Liver (tissue), 3 donors: ENCODE data around the gene ARHGAP32.

Experiments
- EGR1 ChIP-seq, 2 donors: IDR thresholded peaks; 2 replicates each; pipeline ENCODE4 v1.6.1; 2016 to 2018; ENCODE audit warnings: antibody characterized with exemption in 2 of 2, low read depth in 2 of 2
- FOXA1 ChIP-seq: IDR thresholded peaks from 2 replicates; pipeline ENCODE4 v1.6.1; 2016; ENCODE audit warnings: antibody characterized with exemption
- FOXA2 ChIP-seq: IDR thresholded peaks from 2 replicates; pipeline ENCODE4 v1.6.1; 2016; ENCODE audit warnings: antibody characterized with exemption
- GABPA ChIP-seq, 2 donors: IDR thresholded peaks in 1 of 2; conservative IDR thresholded peaks in 1 of 2; 2 replicates each; pipeline ENCODE4 v1.6.1; 2016; ENCODE audit warnings: antibody characterized with exemption in 2 of 2, mild to moderate bottlenecking in 1 of 2, moderate library complexity in 1 of 2
- RAD21 ChIP-seq, 2 donors: IDR thresholded peaks; 2 replicates each; pipeline ENCODE4 v1.6.1; 2016; ENCODE audit warnings: antibody characterized with exemption in 2 of 2, mild to moderate bottlenecking in 2 of 2
- RXRA ChIP-seq, 2 donors: IDR thresholded peaks; 2 replicates each; pipeline ENCODE4 v1.6.1; 2017 to 2018; ENCODE audit warnings: antibody characterized with exemption in 2 of 2, mild to moderate bottlenecking in 1 of 2
- SP1 ChIP-seq: IDR thresholded peaks from 2 replicates; pipeline ENCODE4 v1.6.1; 2018; ENCODE audit warnings: antibody characterized with exemption, mild to moderate bottlenecking
- TAF1 ChIP-seq: conservative IDR thresholded peaks from 2 replicates; pipeline ENCODE4 v1.6.1; 2016; ENCODE audit warnings: antibody characterized with exemption, mild to moderate bottlenecking
- YY1 ChIP-seq: IDR thresholded peaks from 2 replicates; pipeline ENCODE4 v1.6.1; 2016; ENCODE audit warnings: antibody characterized with exemption, mild to moderate bottlenecking
- TF ChIP-seq, protein P1 (sequence below): IDR thresholded peaks from 2 replicates; pipeline ENCODE4 v1.6.1; 2016; ENCODE audit warnings: antibody characterized with exemption, mild to moderate bottlenecking
- TF ChIP-seq, protein P2 (sequence below): fragments of 150-350 bp; IDR thresholded peaks from 2 replicates; pipeline ENCODE4 v1.5.1; 2017; ENCODE audit warnings: improper control_type of control experiment, low read depth, low read length; ENCODE audit not compliant: missing input control
- TF ChIP-seq, protein P3 (sequence below): IDR thresholded peaks from 2 replicates; pipeline ENCODE4 v1.6.1; 2016; ENCODE audit warnings: antibody characterized with exemption
- TF ChIP-seq, protein P4 (sequence below): IDR thresholded peaks from 2 replicates; pipeline ENCODE4 v1.6.1; 2016; ENCODE audit warnings: antibody characterized with exemption
- TF ChIP-seq, protein P5 (sequence below): IDR thresholded peaks from 2 replicates; pipeline ENCODE4 v1.6.1; 2016; ENCODE audit warnings: antibody characterized with exemption
- donor health status: healthy.
- donor health status: healthy.

DNA sequence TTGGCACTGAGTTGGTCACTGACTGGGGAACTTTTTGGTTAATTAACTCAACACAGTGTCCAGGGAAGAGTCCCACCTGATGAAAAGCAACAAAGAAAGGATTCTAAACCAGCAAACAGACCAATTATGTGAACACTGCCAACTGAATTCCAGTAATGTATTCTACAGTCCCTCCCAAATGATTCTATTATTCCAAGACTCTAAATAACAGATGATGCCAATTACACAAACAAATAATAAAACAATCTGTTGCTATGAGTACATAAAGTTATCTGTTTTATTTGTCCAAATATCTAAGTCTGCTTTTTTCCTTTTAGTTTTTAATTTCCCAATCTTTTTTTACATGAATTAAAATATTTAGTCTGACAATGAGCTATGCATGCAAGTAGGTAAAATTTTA lies 151.2 kb downstream of the ARHGAP32 start:
- TF ChIP-seq, protein P1, sequence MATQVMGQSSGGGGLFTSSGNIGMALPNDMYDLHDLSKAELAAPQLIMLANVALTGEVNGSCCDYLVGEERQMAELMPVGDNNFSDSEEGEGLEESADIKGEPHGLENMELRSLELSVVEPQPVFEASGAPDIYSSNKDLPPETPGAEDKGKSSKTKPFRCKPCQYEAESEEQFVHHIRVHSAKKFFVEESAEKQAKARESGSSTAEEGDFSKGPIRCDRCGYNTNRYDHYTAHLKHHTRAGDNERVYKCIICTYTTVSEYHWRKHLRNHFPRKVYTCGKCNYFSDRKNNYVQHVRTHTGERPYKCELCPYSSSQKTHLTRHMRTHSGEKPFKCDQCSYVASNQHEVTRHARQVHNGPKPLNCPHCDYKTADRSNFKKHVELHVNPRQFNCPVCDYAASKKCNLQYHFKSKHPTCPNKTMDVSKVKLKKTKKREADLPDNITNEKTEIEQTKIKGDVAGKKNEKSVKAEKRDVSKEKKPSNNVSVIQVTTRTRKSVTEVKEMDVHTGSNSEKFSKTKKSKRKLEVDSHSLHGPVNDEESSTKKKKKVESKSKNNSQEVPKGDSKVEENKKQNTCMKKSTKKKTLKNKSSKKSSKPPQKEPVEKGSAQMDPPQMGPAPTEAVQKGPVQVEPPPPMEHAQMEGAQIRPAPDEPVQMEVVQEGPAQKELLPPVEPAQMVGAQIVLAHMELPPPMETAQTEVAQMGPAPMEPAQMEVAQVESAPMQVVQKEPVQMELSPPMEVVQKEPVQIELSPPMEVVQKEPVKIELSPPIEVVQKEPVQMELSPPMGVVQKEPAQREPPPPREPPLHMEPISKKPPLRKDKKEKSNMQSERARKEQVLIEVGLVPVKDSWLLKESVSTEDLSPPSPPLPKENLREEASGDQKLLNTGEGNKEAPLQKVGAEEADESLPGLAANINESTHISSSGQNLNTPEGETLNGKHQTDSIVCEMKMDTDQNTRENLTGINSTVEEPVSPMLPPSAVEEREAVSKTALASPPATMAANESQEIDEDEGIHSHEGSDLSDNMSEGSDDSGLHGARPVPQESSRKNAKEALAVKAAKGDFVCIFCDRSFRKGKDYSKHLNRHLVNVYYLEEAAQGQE = no peak
- TF ChIP-seq, protein P2, sequence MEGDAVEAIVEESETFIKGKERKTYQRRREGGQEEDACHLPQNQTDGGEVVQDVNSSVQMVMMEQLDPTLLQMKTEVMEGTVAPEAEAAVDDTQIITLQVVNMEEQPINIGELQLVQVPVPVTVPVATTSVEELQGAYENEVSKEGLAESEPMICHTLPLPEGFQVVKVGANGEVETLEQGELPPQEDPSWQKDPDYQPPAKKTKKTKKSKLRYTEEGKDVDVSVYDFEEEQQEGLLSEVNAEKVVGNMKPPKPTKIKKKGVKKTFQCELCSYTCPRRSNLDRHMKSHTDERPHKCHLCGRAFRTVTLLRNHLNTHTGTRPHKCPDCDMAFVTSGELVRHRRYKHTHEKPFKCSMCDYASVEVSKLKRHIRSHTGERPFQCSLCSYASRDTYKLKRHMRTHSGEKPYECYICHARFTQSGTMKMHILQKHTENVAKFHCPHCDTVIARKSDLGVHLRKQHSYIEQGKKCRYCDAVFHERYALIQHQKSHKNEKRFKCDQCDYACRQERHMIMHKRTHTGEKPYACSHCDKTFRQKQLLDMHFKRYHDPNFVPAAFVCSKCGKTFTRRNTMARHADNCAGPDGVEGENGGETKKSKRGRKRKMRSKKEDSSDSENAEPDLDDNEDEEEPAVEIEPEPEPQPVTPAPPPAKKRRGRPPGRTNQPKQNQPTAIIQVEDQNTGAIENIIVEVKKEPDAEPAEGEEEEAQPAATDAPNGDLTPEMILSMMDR = no peak
- TF ChIP-seq, protein P3, sequence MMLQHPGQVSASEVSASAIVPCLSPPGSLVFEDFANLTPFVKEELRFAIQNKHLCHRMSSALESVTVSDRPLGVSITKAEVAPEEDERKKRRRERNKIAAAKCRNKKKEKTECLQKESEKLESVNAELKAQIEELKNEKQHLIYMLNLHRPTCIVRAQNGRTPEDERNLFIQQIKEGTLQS = no peak
- TF ChIP-seq RAD21 (IDR thresholded peaks at IDR 0.05) = no peak
- TF ChIP-seq GABPA (IDR thresholded peaks at IDR 0.05 in 1 of 2, conservative IDR thresholded peaks at IDR 0.05 in 1 of 2) = no peak
- TF ChIP-seq RXRA (IDR thresholded peaks at IDR 0.05) = no peak
- TF ChIP-seq SP1 = no peak
- TF ChIP-seq EGR1 (IDR thresholded peaks at IDR 0.05; ENCODE audit: low read depth in 2 of 2) = no peak
- TF ChIP-seq, protein P4, sequence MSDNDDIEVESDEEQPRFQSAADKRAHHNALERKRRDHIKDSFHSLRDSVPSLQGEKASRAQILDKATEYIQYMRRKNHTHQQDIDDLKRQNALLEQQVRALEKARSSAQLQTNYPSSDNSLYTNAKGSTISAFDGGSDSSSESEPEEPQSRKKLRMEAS = no peak
- TF ChIP-seq TAF1 = no peak
- TF ChIP-seq, protein P5, sequence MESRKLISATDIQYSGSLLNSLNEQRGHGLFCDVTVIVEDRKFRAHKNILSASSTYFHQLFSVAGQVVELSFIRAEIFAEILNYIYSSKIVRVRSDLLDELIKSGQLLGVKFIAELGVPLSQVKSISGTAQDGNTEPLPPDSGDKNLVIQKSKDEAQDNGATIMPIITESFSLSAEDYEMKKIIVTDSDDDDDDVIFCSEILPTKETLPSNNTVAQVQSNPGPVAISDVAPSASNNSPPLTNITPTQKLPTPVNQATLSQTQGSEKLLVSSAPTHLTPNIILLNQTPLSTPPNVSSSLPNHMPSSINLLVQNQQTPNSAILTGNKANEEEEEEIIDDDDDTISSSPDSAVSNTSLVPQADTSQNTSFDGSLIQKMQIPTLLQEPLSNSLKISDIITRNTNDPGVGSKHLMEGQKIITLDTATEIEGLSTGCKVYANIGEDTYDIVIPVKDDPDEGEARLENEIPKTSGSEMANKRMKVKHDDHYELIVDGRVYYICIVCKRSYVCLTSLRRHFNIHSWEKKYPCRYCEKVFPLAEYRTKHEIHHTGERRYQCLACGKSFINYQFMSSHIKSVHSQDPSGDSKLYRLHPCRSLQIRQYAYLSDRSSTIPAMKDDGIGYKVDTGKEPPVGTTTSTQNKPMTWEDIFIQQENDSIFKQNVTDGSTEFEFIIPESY = no peak
- TF ChIP-seq FOXA1 = no peak
- no peak for TF ChIP-seq YY1
- no peak for TF ChIP-seq FOXA2
